Neural crest cell (in vitro differentiated cells): Measurements from ENCODE around the gene FOXRED1. TPM values are rescaled to one million over a fixed set of nuclear protein-coding genes. Genes with fewer than 3 reads are reported as not detected.

ENCODE experiments used
- DNase-seq: peaks from one replicate; pipeline ENCODE4 v3.0.0; 2021; ENCODE audit warnings: low read depth, mixed read lengths, low spot score
- H3K27ac Mint-ChIP-seq: one replicate; pipeline ENCODE4 v1.8.0; 2021; ENCODE audit warnings: mild to moderate bottlenecking, mixed read lengths; ENCODE audit not compliant: unreplicated experiment
- H3K27me3 Mint-ChIP-seq: 2 replicates; pipeline ENCODE4 v1.8.0; 2021; ENCODE audit warnings: low read depth, mild to moderate bottlenecking, mixed read lengths
- H3K36me3 Mint-ChIP-seq: 2 replicates; pipeline ENCODE4 v1.8.0; 2021; ENCODE audit warnings: low read depth, mild to moderate bottlenecking, mixed read lengths
- H3K4me1 Mint-ChIP-seq: 2 replicates; pipeline ENCODE4 v1.8.0; 2021; ENCODE audit warnings: mixed read lengths
- H3K4me3 Mint-ChIP-seq: one replicate; pipeline ENCODE4 v1.8.0; 2021; ENCODE audit warnings: mild to moderate bottlenecking, mixed read lengths
- H3K9me3 Mint-ChIP-seq: 2 replicates; pipeline ENCODE4 v1.8.0; 2021; ENCODE audit warnings: mixed read lengths
- CTCF ChIP-seq: fragments of 200-600 bp; sonication (generic); conservative IDR thresholded peaks from 2 replicates; pipeline ENCODE4 v1.5.0; 2021; ENCODE audit warnings: antibody characterized with exemption, mild to moderate bottlenecking
- total RNA-seq: library from RNA; stranded (reverse); gene quantifications from 2 replicates; pipeline ENCODE4 v1.2.1, GENCODE V29; 2021

FOXRED1 gene
- total RNA-seq, 1 donor from 2014 or later = 55.0 TPM

GRCh38 chr11:126262216-126262615 is 6.7 kb upstream of the FOXRED1 start:
- Mint-ChIP-seq H3K27ac (no peak overlapping the region), H3K27me3 (no peaks in the 10 kb centered on the region), H3K4me3 (no peak overlapping the region), H3K36me3 (peaks cover 20% of the 10 kb centered on the region), H3K4me1 (peaks cover 3% of the 10 kb centered on the region), H3K9me3 (no peaks in the 10 kb centered on the region)
- no peak for TF ChIP-seq CTCF
- DNase-seq = no peak

DNA sequence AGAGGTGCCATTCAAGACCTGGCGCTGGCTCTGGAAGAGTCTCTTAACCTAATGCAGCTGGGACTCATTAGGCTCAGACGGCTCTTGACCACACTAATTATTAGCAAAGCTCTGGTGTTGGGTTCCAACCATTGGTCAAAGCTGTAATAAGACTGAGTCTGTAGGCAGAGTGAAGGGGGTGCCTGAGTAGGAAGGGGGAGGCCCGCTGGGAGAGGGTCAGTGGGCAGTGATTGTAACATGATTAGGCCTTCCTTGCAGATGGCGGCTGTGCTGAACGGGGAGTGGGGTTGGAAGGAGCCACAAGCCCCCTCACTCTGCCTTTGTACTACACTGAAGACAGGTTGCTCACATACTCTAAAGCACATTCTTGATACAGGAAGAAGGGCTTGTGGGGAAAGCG is 5.5 kb upstream of the FOXRED1 start:
- Mint-ChIP-seq H3K27me3 (no peaks in the 10 kb centered on the region), H3K9me3 (no peaks in the 10 kb centered on the region), H3K36me3 (peaks cover 20% of the 10 kb centered on the region), H3K4me3 (peak overlapping the region; percentile 76), H3K27ac (no peak overlapping the region), H3K4me1 (peaks cover 11% of the 10 kb centered on the region)
- TF ChIP-seq CTCF = no peak
- no peak for DNase-seq

GRCh38 chr11:126265811-126266210 is 3.1 kb upstream of the FOXRED1 start:
- H3K27ac Mint-ChIP-seq = no peak overlapping the region
- peak overlapping the region; percentile 98 for H3K4me3 Mint-ChIP-seq
- H3K36me3 Mint-ChIP-seq = peaks cover 16% of the 10 kb centered on the region
- DNase-seq = no peak
- TF ChIP-seq CTCF = no peak
- no peaks in the 10 kb centered on the region for H3K9me3 Mint-ChIP-seq
- H3K4me1 Mint-ChIP-seq = peaks cover 27% of the 10 kb centered on the region
- H3K27me3 Mint-ChIP-seq = no peaks in the 10 kb centered on the region

DNA sequence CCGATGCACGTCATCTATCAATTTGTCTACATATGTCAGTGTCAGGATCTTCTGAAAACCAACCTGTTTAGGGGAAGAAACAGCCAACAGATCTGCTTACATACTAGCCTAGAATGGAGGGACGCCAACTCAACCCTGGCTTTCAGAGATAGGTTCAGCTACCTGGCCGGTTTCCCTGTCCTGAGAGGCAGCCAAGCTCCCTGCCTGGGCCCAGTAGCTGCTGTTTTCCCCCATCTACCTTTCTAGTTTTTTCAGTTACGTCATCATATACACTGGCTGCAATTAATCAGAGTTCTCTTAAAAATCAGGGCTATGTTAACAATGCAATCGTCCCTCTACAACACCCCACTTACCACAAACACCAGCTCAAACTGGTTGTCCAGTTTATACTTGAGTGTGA is 1.3 kb upstream of the FOXRED1 start:
- peak overlapping the region; percentile 98 for H3K4me3 Mint-ChIP-seq
- peak overlapping the region; percentile 99 for H3K27ac Mint-ChIP-seq
- no peaks in the 10 kb centered on the region for H3K9me3 Mint-ChIP-seq
- DNase-seq = no peak
- no peak for TF ChIP-seq CTCF
- peaks cover 16% of the 10 kb centered on the region for H3K36me3 Mint-ChIP-seq
- H3K27me3 Mint-ChIP-seq = no peaks in the 10 kb centered on the region
- H3K4me1 Mint-ChIP-seq = peaks cover 27% of the 10 kb centered on the region

GRCh38 chr11:126268361-126268707 is 620 bp upstream of the FOXRED1 start:
- no peak for TF ChIP-seq CTCF
- peaks cover 14% of the 10 kb centered on the region for H3K36me3 Mint-ChIP-seq
- peaks cover 27% of the 10 kb centered on the region for H3K4me1 Mint-ChIP-seq
- H3K27ac Mint-ChIP-seq = peak overlapping the region; percentile 99
- no peaks in the 10 kb centered on the region for H3K9me3 Mint-ChIP-seq
- H3K4me3 Mint-ChIP-seq = peak overlapping the region; percentile 98
- DNase-seq = no peak
- H3K27me3 Mint-ChIP-seq = no peaks in the 10 kb centered on the region

- Mint-ChIP-seq H3K27me3 (no peaks in the 10 kb centered on the region), H3K36me3 (peaks cover 7% of the 10 kb centered on the region), H3K27ac (no peak overlapping the region), H3K4me3 (no peak overlapping the region), H3K4me1 (peaks cover 12% of the 10 kb centered on the region), H3K9me3 (no peaks in the 10 kb centered on the region)
- TF ChIP-seq CTCF = no peak
- no peak for DNase-seq
These were observed 8.4 kb downstream of the FOXRED1 start for GRCh38 chr11:126277322-126277721.
